ENCODE measurements around the gene RHOG.

The RHOG gene

GRCh38 chr11:3786781-3787428 is 53.9 kb downstream of the RHOG start:
- H3K36me3 ChIP-seq (ENCODE audit: control insufficient read depth, insufficient read depth, low read length, severe bottlenecking) = peaks cover 6% of the 10 kb centered on the region
- no peak overlapping the region for H3K9ac ChIP-seq (ENCODE audit: low read length)
- H3K9me3 ChIP-seq (ENCODE audit: control insufficient read depth, low read length) = no peaks in the 10 kb centered on the region
- H3K4me3 ChIP-seq (ENCODE audit: low read length) = peak overlapping the region; percentile 11
- no peaks in the 10 kb centered on the region for H3K27me3 ChIP-seq (replicated peaks; ENCODE audit: control insufficient read depth, insufficient read depth, low read length)
- H3K4me1 ChIP-seq (ENCODE audit: control insufficient read depth, insufficient read depth, low read length) = peaks cover 22% of the 10 kb centered on the region
- no peak for DNase-seq (ENCODE audit: low read depth)

- Histone ChIP-seq H3K36me3 (ENCODE audit: control insufficient read depth, insufficient read depth, low read length, severe bottlenecking) (peaks cover 22% of the 10 kb centered on the region), H3K9ac (ENCODE audit: low read length) (no peak overlapping the region), H3K27me3 (replicated peaks; ENCODE audit: control insufficient read depth, insufficient read depth, low read length) (no peaks in the 10 kb centered on the region), H3K4me3 (ENCODE audit: low read length) (no peak overlapping the region), H3K9me3 (ENCODE audit: control insufficient read depth, low read length) (no peaks in the 10 kb centered on the region), H3K4me1 (ENCODE audit: control insufficient read depth, insufficient read depth, low read length) (peaks cover 23% of the 10 kb centered on the region)
- no peak for DNase-seq (ENCODE audit: low read depth)
These were observed 57.1 kb downstream of the RHOG start for GRCh38 chr11:3783611-3784010.

- peaks cover 28% of the 10 kb centered on the region for H3K36me3 ChIP-seq (ENCODE audit: control insufficient read depth, insufficient read depth, low read length, severe bottlenecking)
These were observed 57.8 kb downstream of the RHOG start for GRCh38 chr11:3782963-3783362.

GRCh38 chr11:3781423-3781822 is 59.3 kb downstream of the RHOG start:
- Histone ChIP-seq H3K9ac (ENCODE audit: low read length) (no peak overlapping the region), H3K4me3 (ENCODE audit: low read length) (no peak overlapping the region), H3K36me3 (ENCODE audit: control insufficient read depth, insufficient read depth, low read length, severe bottlenecking) (peaks cover 43% of the 10 kb centered on the region), H3K27me3 (replicated peaks; ENCODE audit: control insufficient read depth, insufficient read depth, low read length) (no peaks in the 10 kb centered on the region), H3K9me3 (ENCODE audit: control insufficient read depth, low read length) (no peaks in the 10 kb centered on the region), H3K4me1 (ENCODE audit: control insufficient read depth, insufficient read depth, low read length) (peaks cover 13% of the 10 kb centered on the region)
- peak; percentile 61 for DNase-seq (ENCODE audit: low read depth)

More at GRCh38 chr11:3782963-3783362, 57.8 kb downstream of the RHOG start:
- DNase-seq (ENCODE audit: low read depth) = no peak
- Histone ChIP-seq H3K4me1 (ENCODE audit: control insufficient read depth, insufficient read depth, low read length) (peaks cover 23% of the 10 kb centered on the region), H3K9ac (ENCODE audit: low read length) (no peak overlapping the region), H3K9me3 (ENCODE audit: control insufficient read depth, low read length) (no peaks in the 10 kb centered on the region), H3K27me3 (replicated peaks; ENCODE audit: control insufficient read depth, insufficient read depth, low read length) (no peaks in the 10 kb centered on the region), H3K4me3 (ENCODE audit: low read length) (no peak overlapping the region)

All from adipocyte (in vitro differentiated cells).